Panc1 (cell line): ENCODE data around the gene CPNE7. TPM values are rescaled to one million over a fixed set of nuclear protein-coding genes. Genes with fewer than 3 reads are reported as not detected.

Experiments used
- ATAC-seq: fragments of 200-7000 bp; cut with Tn5 transposase; 2 replicates; pipeline ENCODE4 v1.9.1; 2020; ENCODE audit warnings: mild to moderate bottlenecking, moderate library complexity
- BruUV-seq: library from RNA; stranded (reverse); fragments of 400-500 nt; replicated peaks from 2 replicates; lab custom pipeline; 2021; lab: Mats Ljungman, UMichigan
- CTCF ChIA-PET: fragments of 300-600 bp; sonication (Branson Sonifier 250); formaldehyde crosslinking; loops from one replicate; lab custom pipeline; 2022; ENCODE audit warnings: antibody characterized with exemption; lab: Charles Lee
- POLR2A ChIA-PET: fragments of 300-600 bp; sonication (Branson Sonifier 250); formaldehyde crosslinking; loops from one replicate; lab custom pipeline; 2022; ENCODE audit warnings: antibody characterized with exemption; lab: Charles Lee
- DNase-seq: peaks from one replicate; pipeline ENCODE4 v3.0.0-alpha.2; 2010; ENCODE audit warnings: low read depth, low spot score
- H3K27ac ChIP-seq: 2 replicates; pipeline ENCODE4 v1.5.1; 2011; ENCODE audit warnings: mild to moderate bottlenecking, low read length, inconsistent platforms
- H3K27me3 ChIP-seq: fragments of 200-500 bp; sonication (Bioruptor generic); 2 replicates; pipeline ENCODE4 v1.6.0; 2014; ENCODE audit warnings: low read length, inconsistent platforms; ENCODE audit not compliant: control insufficient read depth, insufficient read depth
- H3K36me3 ChIP-seq: fragments of 200-500 bp; sonication (Bioruptor generic); 2 replicates; pipeline ENCODE4 v1.5.1; 2014; ENCODE audit warnings: inconsistent platforms, mild to moderate bottlenecking, low read length, moderate library complexity; ENCODE audit not compliant: control insufficient read depth, insufficient read depth
- H3K4me1 ChIP-seq: 2 replicates; pipeline ENCODE4 v1.5.1; 2011; ENCODE audit warnings: inconsistent platforms, mild to moderate bottlenecking, low read length, moderate library complexity; ENCODE audit not compliant: control insufficient read depth, insufficient read depth
- H3K4me3 ChIP-seq, 2 experiments: 2 replicates each; pipeline ENCODE4 v1.5.1; 2011 to 2012; ENCODE audit warnings: low read depth in 2 of 2, low read length in 2 of 2, mild to moderate bottlenecking in 2 of 2, inconsistent platforms in 1 of 2, moderate library complexity in 1 of 2
- H3K9me3 ChIP-seq: fragments of 200-500 bp; sonication (Bioruptor generic); 2 replicates; pipeline ENCODE4 v1.5.1; 2014; ENCODE audit warnings: low read depth, mild to moderate bottlenecking, inconsistent platforms, low read length, moderate library complexity; ENCODE audit not compliant: control insufficient read depth, insufficient read depth
- CTCF ChIP-seq: fragments of 450-650 bp; IDR thresholded peaks from 2 replicates; pipeline ENCODE4 v1.5.1; 2017; ENCODE audit warnings: mild to moderate bottlenecking
- POLR2AphosphoS5 ChIP-seq: IDR thresholded peaks from 2 replicates; pipeline ENCODE4 v1.6.1; 2012; ENCODE audit warnings: mild to moderate bottlenecking, low read depth, low read length, moderate library complexity
- REST ChIP-seq, 2 experiments: IDR thresholded peaks; 2 replicates each; pipeline ENCODE4 v1.6.1; 2011 to 2012; ENCODE audit warnings: low read depth in 2 of 2, control low read depth in 1 of 2, low read length in 1 of 2, mild to moderate bottlenecking in 1 of 2, moderate library complexity in 1 of 2; ENCODE audit not compliant: insufficient read depth in 1 of 2
- SIN3A ChIP-seq: IDR thresholded peaks from 2 replicates; pipeline ENCODE4 v1.6.1; 2012; ENCODE audit warnings: low read depth, mild to moderate bottlenecking, low read length, moderate library complexity, borderline replicate concordance; ENCODE audit not compliant: insufficient read depth
- TCF7L2 ChIP-seq: IDR thresholded peaks from 2 replicates; pipeline ENCODE4 v1.6.1; 2011; ENCODE audit warnings: mild to moderate bottlenecking, low read depth, low read length, inconsistent platforms
- in situ Hi-C: cut with HindIII; loops from 2 replicates; pipeline ENCODE4 v1.10.0; 2016; ENCODE audit warnings: low sequenced_read_pairs, low pct_unique_long_range_greater_than_20kb
- intact Hi-C: fragments of 100-400 bp; cut with micrococcal nuclease; formaldehyde crosslinking; loops from one replicate; pipeline ENCODE4 v1.10.0; 2022; ENCODE audit not compliant: unreplicated experiment
- total RNA-seq: library from RNA; stranded (reverse); gene quantifications from one replicate; pipeline ENCODE4 v1.2.1, GENCODE V29; 2021; ENCODE audit not compliant: unreplicated experiment

Gene CPNE7
- total RNA-seq, 1 experiment from 2014 or later = 32.7 TPM

DNA sequence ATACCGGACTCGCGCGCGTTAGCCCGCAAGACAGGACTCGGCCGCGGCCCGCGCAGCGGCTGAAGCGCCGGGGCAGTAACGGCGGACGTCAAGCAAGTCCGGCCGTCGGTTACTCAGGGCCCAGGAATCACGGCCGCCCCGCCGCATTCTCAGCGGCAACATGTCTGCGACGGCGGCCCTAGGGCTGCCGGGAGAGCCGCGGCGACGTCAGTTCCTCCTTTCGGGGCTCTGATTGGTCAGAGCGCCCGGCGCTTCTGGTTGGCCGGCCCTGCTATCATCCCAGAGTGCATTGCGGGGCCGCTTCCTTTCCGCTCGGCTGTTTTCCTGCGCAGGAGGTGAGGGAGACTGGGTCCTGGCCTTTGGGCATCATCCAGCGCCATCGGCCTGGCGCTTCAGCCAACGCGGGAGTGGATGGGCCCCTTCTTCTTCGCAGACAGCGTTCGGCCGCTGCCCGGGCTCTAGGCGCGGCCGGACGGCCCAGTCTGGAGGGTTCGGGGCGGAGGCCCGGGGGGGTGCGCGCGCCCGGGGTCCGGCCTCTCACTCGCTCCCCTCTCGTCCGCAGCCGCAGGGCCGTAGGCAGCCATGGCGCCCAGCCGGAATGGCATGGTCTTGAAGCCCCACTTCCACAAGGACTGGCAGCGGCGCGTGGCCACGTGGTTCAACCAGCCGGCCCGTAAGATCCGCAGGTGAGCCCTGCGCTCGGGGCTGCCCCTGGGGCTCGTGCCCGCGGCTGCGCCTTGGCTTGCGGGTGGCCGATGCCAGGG is 15.0 kb upstream of the CPNE7 start, which contains the start of gene RPL13:
Gene RPL13 (plus strand): TSS at position 305 of the 764 bp plus-strand sequence. CDS start 278 bp downstream, at position 583.
- peaks cover 27% of the 10 kb centered on the region; the same call in 1 of the 2 replicates for H3K36me3 ChIP-seq
- intact Hi-C loops = no loop called here

More for the DNA sequence above, 15.0 kb upstream of the CPNE7 start, which contains the start of gene RPL13:
- H3K4me1 ChIP-seq = peaks cover 21% of the 10 kb centered on the region
- CTCF ChIA-PET = no interaction called here
- H3K27me3 ChIP-seq = no peaks in the 10 kb centered on the region
- DNase-seq = no peak
- in situ Hi-C loops = no loop called here
- BruUV-seq = no TSS peak
- peak; percentile 99 for TF ChIP-seq POLR2AphosphoS5
- 0 out of 2 replicates have a peak, but pooled peaks have one; percentile 30 for TF ChIP-seq CTCF
- no peak for TF ChIP-seq TCF7L2
- TF ChIP-seq REST (IDR thresholded peaks at IDR 0.05; ENCODE audit: insufficient read depth in 1 of 2, low read depth in 2 of 2, low read length in 1 of 2) = peak; percentile 27 to 29; a peak in 2 of 4 replicates
- TF ChIP-seq SIN3A = peak; percentile 76; the same call in 1 of the 2 replicates
- POLR2A ChIA-PET = no interaction called here
- ATAC-seq = peak; percentile 83
- peak within 1 kb of the TSS; percentile 76 to 92 for H3K4me3 ChIP-seq
- H3K9me3 ChIP-seq = no peaks in the 10 kb centered on the region
- peak within 1 kb of the TSS; percentile 93 for H3K27ac ChIP-seq
